ENCODE data around the gene SLC15A2. TPM values are rescaled to one million over a fixed set of nuclear protein-coding genes. Genes with fewer than 3 reads are reported as not detected.

Gene SLC15A2
- 28.6 TPM for total RNA-seq

GRCh38 chr3:121894301-121894990, at the start of gene SLC15A2:
Gene SLC15A2 (plus strand): TSS chr3:121894401. CDS start chr3:121894477, 76 bp downstream.

Other genes with a start within 250 kb of the SLC15A2 start
- 7.0 TPM for gene HCLS1, start 233.5 kb upstream of the SLC15A2 start, total RNA-seq
- gene GOLGB1, start 144.7 kb upstream of the SLC15A2 start, total RNA-seq: 90.4 TPM
- gene IQCB1, start 59.3 kb upstream of the SLC15A2 start, total RNA-seq: 46.8 TPM
- gene EAF2, start 59.2 kb upstream of the SLC15A2 start, total RNA-seq: 16.3 TPM
- gene ILDR1, start 127.8 kb downstream of the SLC15A2 start, total RNA-seq: 0.99 TPM
- gene CD86, start 161.0 kb downstream of the SLC15A2 start, total RNA-seq: 4.0 TPM